Type B pancreatic cell (in vitro differentiated cells): ENCODE data around the gene SLX4IP. TPM values are rescaled to one million over a fixed set of nuclear protein-coding genes. Genes with fewer than 3 reads are reported as not detected.

Experiments
- DNase-seq: peaks from one replicate; pipeline ENCODE4 v3.0.0; 2021; ENCODE audit warnings: mixed read lengths; ENCODE audit not compliant: unreplicated experiment; ENCODE audit errors: extremely low spot score
- H3K27ac Mint-ChIP-seq: 2 replicates; pipeline ENCODE4 v1.8.0; 2021; ENCODE audit warnings: mild to moderate bottlenecking, mixed read lengths
- H3K27me3 Mint-ChIP-seq: 2 replicates; pipeline ENCODE4 v1.8.0; 2021; ENCODE audit warnings: mixed read lengths
- H3K36me3 Mint-ChIP-seq: 2 replicates; pipeline ENCODE4 v1.8.0; 2021; ENCODE audit warnings: mixed read lengths
- H3K4me1 Mint-ChIP-seq: one replicate; pipeline ENCODE4 v1.8.0; 2021; ENCODE audit warnings: mixed read lengths; ENCODE audit not compliant: unreplicated experiment
- H3K4me3 Mint-ChIP-seq: 2 replicates; pipeline ENCODE4 v1.8.0; 2021; ENCODE audit warnings: mild to moderate bottlenecking, mixed read lengths
- H3K9me3 Mint-ChIP-seq: 2 replicates; pipeline ENCODE4 v1.8.0; 2021; ENCODE audit warnings: mixed read lengths
- total RNA-seq: library from RNA; stranded (reverse); gene quantifications from 2 replicates; pipeline ENCODE4 v1.2.1, GENCODE V29; 2021; ENCODE audit warnings: low replicate concordance
- TF ChIP-seq, protein P1 (sequence below): fragments of 200-600 bp; sonication (generic); conservative IDR thresholded peaks from 2 replicates; pipeline ENCODE4 v1.5.0; 2021; ENCODE audit warnings: antibody characterized with exemption, mild to moderate bottlenecking

The SLX4IP gene
- total RNA-seq, 1 donor from 2014 or later, result 8.5 TPM

DNA sequence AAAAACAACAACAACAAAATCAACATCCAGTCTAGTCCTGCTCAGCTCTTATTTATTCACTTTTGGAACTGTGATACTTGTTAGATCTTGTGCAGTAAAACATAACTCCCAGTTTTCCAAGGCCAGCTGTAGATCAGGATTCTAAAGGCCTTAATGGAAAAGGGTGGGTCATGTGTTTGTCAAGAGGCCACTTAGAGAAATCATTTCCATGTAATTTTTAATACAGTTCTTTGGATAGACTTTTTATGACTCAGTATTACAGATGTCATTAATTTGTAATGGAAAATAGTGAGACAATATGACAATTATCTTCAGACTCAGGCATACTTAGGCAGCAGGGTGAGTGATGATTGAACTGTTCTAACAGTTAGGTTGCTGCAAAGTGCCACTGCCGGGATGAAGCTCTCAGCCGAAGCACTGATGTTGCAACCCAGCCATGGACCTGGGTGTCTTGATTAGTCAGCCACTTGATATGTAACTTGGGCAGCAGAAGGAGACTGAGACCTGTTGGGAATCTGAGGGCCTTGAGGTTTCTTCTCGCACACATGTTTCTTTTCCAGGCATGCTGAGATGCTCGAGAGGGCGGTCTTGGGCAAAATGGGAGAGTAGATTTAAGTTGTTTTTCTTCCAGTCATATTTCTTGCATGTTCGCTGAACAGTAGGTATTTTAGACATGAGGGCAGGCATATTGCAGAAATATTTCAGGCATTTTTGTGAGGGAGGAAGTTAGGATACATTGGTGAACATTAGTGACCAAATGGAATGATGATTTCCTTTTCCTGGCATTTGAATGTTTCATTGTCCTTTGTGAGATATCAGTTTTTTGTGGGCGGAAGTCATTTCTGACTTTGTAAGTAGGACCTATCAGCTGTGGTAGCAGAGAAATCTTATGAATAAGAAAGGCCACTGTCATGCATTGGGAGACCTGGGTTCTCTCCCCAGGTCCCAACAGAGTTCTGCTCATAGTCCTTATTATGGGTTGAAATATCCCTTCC is 52.3 kb downstream of the SLX4IP start:
- no peak overlapping the region for H3K27ac Mint-ChIP-seq
- H3K9me3 Mint-ChIP-seq, result no peaks in the 10 kb centered on the region
- H3K36me3 Mint-ChIP-seq, result no peaks in the 10 kb centered on the region
- H3K4me3 Mint-ChIP-seq, result no peak overlapping the region
- TF ChIP-seq, protein P1, sequence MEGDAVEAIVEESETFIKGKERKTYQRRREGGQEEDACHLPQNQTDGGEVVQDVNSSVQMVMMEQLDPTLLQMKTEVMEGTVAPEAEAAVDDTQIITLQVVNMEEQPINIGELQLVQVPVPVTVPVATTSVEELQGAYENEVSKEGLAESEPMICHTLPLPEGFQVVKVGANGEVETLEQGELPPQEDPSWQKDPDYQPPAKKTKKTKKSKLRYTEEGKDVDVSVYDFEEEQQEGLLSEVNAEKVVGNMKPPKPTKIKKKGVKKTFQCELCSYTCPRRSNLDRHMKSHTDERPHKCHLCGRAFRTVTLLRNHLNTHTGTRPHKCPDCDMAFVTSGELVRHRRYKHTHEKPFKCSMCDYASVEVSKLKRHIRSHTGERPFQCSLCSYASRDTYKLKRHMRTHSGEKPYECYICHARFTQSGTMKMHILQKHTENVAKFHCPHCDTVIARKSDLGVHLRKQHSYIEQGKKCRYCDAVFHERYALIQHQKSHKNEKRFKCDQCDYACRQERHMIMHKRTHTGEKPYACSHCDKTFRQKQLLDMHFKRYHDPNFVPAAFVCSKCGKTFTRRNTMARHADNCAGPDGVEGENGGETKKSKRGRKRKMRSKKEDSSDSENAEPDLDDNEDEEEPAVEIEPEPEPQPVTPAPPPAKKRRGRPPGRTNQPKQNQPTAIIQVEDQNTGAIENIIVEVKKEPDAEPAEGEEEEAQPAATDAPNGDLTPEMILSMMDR, result no peak
- no peak for DNase-seq
- no peaks in the 10 kb centered on the region for H3K27me3 Mint-ChIP-seq
- peaks cover 7% of the 10 kb centered on the region for H3K4me1 Mint-ChIP-seq

DNA sequence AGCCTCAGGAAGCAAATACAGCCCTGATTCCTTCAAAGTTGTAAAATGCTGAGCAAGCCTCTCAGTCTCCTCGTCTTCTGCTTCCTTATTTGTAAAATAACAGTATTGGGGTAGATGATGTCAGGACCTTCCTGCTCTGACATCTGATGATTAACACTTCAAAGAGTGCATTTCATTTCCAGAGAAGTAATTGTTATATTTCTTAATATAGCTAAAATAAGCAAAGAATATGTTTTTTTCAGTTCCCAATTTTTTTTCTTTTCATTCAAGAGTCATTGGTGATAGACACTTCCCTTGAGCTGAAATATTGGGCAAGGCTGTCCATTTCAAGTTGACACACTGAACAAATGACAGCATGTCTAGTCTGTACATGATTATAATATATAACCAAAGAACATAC is 53.4 kb downstream of the SLX4IP start:
- no peak for DNase-seq
- no peak overlapping the region for H3K27ac Mint-ChIP-seq
- H3K27me3 Mint-ChIP-seq, result no peaks in the 10 kb centered on the region
- no peaks in the 10 kb centered on the region for H3K9me3 Mint-ChIP-seq
- peaks cover 7% of the 10 kb centered on the region for H3K4me1 Mint-ChIP-seq
- no peaks in the 10 kb centered on the region for H3K36me3 Mint-ChIP-seq
- no peak overlapping the region for H3K4me3 Mint-ChIP-seq
- TF ChIP-seq, protein P1, result no peak

DNA sequence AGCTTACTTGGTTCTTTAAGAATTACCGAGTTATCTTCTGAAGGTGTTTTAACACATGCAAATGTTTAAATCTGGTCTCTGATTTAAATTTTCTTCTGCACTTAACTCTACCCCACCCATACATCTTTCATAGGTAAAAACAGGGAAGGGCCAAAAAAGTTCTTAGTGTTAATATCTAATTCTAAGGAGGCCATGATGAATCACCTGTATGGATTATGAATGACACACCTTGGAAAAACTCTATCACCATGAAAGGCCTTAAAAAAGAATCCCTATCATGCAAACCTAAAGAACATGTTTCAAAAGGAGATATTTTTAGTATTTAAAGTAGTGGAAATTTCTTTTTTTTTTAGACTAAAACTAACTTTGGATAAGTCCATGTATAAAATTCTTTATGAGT is 54.7 kb downstream of the SLX4IP start:
- H3K27ac Mint-ChIP-seq, result no peak overlapping the region
- no peaks in the 10 kb centered on the region for H3K36me3 Mint-ChIP-seq
- H3K4me1 Mint-ChIP-seq, result peaks cover 7% of the 10 kb centered on the region
- TF ChIP-seq, protein P1, result no peak
- no peaks in the 10 kb centered on the region for H3K9me3 Mint-ChIP-seq
- no peak overlapping the region for H3K4me3 Mint-ChIP-seq
- H3K27me3 Mint-ChIP-seq, result no peaks in the 10 kb centered on the region
- DNase-seq, result no peak

DNA sequence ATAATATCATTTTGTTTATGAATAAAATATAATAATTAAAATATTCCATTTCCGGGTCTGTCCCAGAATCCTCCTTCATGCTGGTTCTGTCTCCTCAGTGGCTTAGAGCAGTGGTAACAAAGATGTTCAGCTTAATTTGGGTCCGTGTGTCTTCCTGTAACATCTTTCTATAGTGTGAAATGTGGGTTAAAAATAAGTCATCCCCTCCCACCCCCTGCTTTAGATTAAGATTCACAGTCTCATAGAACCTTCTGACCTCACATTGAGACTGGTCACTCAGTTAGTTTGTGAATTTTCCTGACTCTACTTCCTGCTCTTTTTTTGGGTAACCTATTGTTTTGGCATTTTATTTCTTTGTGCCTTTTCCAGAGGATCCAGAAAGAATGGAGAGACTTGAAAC is 55.2 kb downstream of the SLX4IP start:
- no peaks in the 10 kb centered on the region for H3K9me3 Mint-ChIP-seq
- H3K4me3 Mint-ChIP-seq, result no peak overlapping the region
- peaks cover 7% of the 10 kb centered on the region for H3K4me1 Mint-ChIP-seq
- no peak overlapping the region for H3K27ac Mint-ChIP-seq
- no peak for DNase-seq
- TF ChIP-seq, protein P1, result no peak
- H3K27me3 Mint-ChIP-seq, result no peaks in the 10 kb centered on the region
- no peaks in the 10 kb centered on the region for H3K36me3 Mint-ChIP-seq

DNA sequence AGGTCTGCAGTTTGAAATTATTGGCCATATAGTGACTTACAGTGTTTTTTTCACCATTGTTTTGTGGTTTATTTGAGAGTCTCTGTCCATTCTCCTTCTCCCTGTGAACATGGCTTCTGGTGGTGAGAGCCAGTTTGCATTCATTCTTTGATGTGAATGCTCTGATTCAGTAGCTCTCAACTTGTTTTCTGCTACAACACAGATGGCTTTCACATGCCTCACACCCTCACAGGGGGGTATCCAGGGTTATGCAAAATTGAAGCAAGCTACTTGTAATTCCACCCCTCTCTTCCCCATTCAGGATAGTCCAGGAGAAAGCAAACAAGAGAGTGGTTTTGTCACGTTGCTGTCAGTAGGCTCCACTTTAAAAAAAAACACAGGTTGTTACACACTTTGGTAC is 55.6 kb downstream of the SLX4IP start:
- H3K9me3 Mint-ChIP-seq, result no peaks in the 10 kb centered on the region
- H3K27me3 Mint-ChIP-seq, result no peaks in the 10 kb centered on the region
- H3K4me1 Mint-ChIP-seq, result peaks cover 7% of the 10 kb centered on the region
- TF ChIP-seq, protein P1, result no peak
- no peak overlapping the region for H3K4me3 Mint-ChIP-seq
- H3K27ac Mint-ChIP-seq, result no peak overlapping the region
- no peak for DNase-seq
- no peaks in the 10 kb centered on the region for H3K36me3 Mint-ChIP-seq
